ENCODE results near the gene BRINP2.

The BRINP2 gene

DNA sequence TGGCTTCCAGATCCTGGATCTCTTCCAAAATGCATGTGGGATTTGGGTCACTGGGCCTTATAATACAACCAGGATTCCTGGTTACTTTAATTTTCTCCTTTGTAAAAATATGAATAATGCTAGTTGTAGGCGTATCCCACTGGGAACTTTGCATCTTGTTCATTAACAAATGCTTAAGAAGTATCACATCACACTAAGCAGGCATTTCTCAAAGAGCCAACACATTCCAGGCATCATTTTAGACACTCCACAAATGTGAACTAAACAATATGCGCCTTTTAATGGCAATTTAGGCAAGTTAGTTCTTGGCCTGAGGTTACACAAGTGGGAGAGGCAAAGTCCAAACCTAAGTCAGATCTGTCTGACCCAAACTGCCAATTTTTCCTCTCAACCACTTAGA lies 15.9 kb downstream of the BRINP2 start:
- ChIA-PET POLR2A (ENCODE audit: low non-redundant PET) (no interaction called here), CTCF (no interaction called here)
- TF ChIP-seq CTCF (conservative IDR thresholded peaks at IDR 0.05; ENCODE audit: low read depth), result no peak
- H3K27ac ChIP-seq, result no peak overlapping the region
- DNase-seq (ENCODE audit: low spot score), result no peak

GRCh38 chr1:177190308-177190970 lies 19.7 kb downstream of the BRINP2 start:
- no peak for TF ChIP-seq CTCF (conservative IDR thresholded peaks at IDR 0.05; ENCODE audit: low read depth)
- ChIA-PET POLR2A (ENCODE audit: low non-redundant PET) (no interaction called here), CTCF (no interaction called here)
- DNase-seq (ENCODE audit: low spot score), result no peak
- H3K27ac ChIP-seq, result no peak overlapping the region

DNA sequence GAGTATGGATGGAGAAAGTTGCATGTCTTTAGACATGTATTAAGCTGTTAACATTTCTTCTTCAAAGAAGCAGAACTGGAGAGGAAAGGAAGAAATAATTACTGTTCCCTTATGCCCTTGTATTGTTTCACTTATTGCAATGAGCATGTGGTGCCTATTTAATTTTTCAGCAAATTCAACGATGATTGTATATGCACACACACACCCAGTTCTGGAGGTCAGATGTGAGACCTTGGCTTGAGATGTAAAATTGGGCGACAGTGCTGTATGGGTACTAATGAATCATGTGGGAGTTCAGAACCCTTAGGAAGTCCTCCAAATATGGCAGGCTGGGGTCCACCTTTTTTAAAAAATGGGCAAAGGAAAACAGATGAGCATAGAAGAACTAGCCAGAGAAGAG lies 27.5 kb downstream of the BRINP2 start:
- no peak for DNase-seq (ENCODE audit: low spot score)
- CTCF ChIA-PET, result no interaction called here
- POLR2A ChIA-PET (ENCODE audit: low non-redundant PET), result no interaction called here
- H3K27ac ChIP-seq, result no peak overlapping the region
- TF ChIP-seq CTCF (conservative IDR thresholded peaks at IDR 0.05; ENCODE audit: low read depth), result no peak

DNA sequence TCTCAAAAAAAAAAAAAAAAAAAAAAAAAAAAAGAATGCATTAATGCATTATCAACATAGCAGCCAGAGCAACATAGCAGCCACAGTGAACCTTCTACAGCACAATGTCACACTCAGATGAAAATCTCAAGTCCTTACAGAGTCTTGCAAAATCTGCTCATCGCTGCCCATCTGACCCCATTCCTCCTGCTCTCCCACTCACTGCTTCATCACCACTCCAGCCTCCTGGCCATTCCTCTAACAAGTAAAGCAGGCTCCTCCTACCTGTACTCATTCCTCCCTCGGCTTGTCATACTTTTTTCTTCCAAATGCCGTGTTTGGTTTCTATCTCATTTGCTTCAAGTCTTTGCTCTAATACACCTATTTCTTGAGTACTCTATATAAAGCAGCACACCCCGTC lies 29.5 kb downstream of the BRINP2 start:
- CTCF ChIA-PET, result no interaction called here
- TF ChIP-seq CTCF (conservative IDR thresholded peaks at IDR 0.05; ENCODE audit: low read depth), result no peak
- POLR2A ChIA-PET (ENCODE audit: low non-redundant PET), result no interaction called here
- DNase-seq (ENCODE audit: low spot score), result peak; percentile 8
- no peak overlapping the region for H3K27ac ChIP-seq

DNA sequence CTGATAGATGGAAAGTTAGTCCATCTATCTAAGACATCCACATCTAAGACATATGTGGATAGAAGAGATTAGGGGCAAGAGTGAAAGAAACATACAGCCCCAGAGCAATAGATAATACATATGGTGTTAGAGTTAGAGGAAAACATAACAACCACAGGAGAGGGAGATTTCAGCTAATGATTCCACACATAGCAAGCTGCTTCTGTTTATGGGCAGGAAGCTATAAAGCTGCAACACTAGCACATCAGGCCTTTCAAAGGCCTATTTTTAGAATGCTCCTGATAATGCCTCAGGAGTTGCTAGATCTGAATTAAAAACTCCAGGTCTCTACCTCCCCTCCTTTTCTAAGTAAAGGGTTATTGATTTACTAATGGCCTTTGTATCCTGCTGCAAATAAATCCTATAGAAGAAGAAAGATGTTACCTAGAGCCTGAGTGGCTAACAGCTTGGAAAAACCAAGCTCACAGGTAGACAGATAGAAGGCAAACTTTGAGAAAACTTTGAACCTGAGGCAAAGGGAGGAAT lies 36.1 kb downstream of the BRINP2 start:
- POLR2A ChIA-PET (ENCODE audit: low non-redundant PET), result no interaction called here
- TF ChIP-seq CTCF (conservative IDR thresholded peaks at IDR 0.05; ENCODE audit: low read depth), result no peak
- H3K27ac ChIP-seq, result no peak overlapping the region
- DNase-seq (ENCODE audit: low spot score), result no peak
- CTCF ChIA-PET, result no interaction called here

DNA sequence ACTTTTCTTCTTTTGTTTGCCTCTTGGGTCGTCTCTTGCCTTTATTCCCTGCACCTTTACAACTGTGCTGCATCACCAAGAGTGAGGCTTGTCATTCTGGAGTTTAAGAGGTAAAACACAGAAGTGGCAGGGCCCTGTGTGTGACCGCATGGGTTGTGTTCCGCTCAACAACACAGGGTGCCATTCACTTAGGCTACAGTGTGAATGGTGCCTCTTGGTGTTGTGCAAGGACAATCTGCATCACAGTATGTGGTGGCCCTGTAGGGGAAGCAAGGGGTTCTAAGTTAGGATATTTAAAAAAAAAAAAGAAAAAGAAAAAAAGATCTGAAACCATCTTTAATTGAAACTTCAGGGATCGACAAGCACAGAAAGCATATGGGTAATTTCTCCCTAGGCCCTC lies 38.2 kb downstream of the BRINP2 start:
- no peak for DNase-seq (ENCODE audit: low spot score)
- POLR2A ChIA-PET (ENCODE audit: low non-redundant PET), result no interaction called here
- CTCF ChIA-PET, result interaction anchor here (0.6 kb wide), 1 partner anchor 208 kb away, joined by 3 read pairs; no protein-coding TSS in a partner anchor
- H3K27ac ChIP-seq, result peak overlapping the region; percentile 56
- TF ChIP-seq CTCF (conservative IDR thresholded peaks at IDR 0.05; ENCODE audit: low read depth), result no peak
